DOHH2 (cell line): ENCODE results near the gene PAM.

Experiments used
- H3F3A ChIP-seq: fragments of 200-600 bp; sonication (generic), shearing (Covaris generic); 2 replicates; pipeline ENCODE4 v1.6.0; 2016; ENCODE audit warnings: antibody characterized with exemption, mild to moderate bottlenecking; ENCODE audit not compliant: control insufficient read depth, insufficient read depth
- H3K27ac ChIP-seq: fragments of 200-600 bp; sonication (generic); 2 replicates; pipeline ENCODE4 v1.5.1; 2014; ENCODE audit warnings: low read depth, mild to moderate bottlenecking, low read length, moderate library complexity
- H3K27me3 ChIP-seq: fragments of 200-600 bp; sonication (generic); 2 replicates; pipeline ENCODE4 v1.6.1; 2014; ENCODE audit warnings: mild to moderate bottlenecking, low read length, mixed read lengths; ENCODE audit not compliant: control insufficient read depth
- H3K36me3 ChIP-seq: fragments of 200-600 bp; sonication (generic); 2 replicates; pipeline ENCODE4 v1.6.1; 2014; ENCODE audit warnings: mild to moderate bottlenecking, low read length, moderate library complexity, mixed read lengths; ENCODE audit not compliant: control insufficient read depth
- H3K4me1 ChIP-seq: fragments of 200-600 bp; sonication (generic); 2 replicates; pipeline ENCODE4 v1.6.1; 2014; ENCODE audit warnings: mild to moderate bottlenecking, low read length, mixed read lengths; ENCODE audit not compliant: control insufficient read depth
- H3K4me2 ChIP-seq: fragments of 200-600 bp; sonication (generic); 2 replicates; pipeline ENCODE4 v1.6.0; 2014; ENCODE audit warnings: mild to moderate bottlenecking, low read length, moderate library complexity
- H3K4me3 ChIP-seq: fragments of 200-600 bp; sonication (generic); 2 replicates; pipeline ENCODE4 v1.5.1; 2014; ENCODE audit warnings: mild to moderate bottlenecking, low read length, mixed read lengths
- H3K79me2 ChIP-seq: fragments of 200-600 bp; sonication (generic); 2 replicates; pipeline ENCODE4 v1.6.1; 2014; ENCODE audit warnings: mild to moderate bottlenecking, low read length, mixed read lengths; ENCODE audit not compliant: control insufficient read depth
- H3K9me2 ChIP-seq: fragments of 200-600 bp; sonication (generic); replicated peaks from 2 replicates; pipeline ENCODE4 v1.6.1; 2014; ENCODE audit warnings: mild to moderate bottlenecking, low read length, mixed read lengths; ENCODE audit not compliant: control insufficient read depth
- H3K9me3 ChIP-seq: fragments of 200-600 bp; sonication (generic); 2 replicates; pipeline ENCODE4 v1.6.1; 2014; ENCODE audit warnings: antibody characterized with exemption, low read length, mixed read lengths; ENCODE audit not compliant: control insufficient read depth, insufficient read depth
- H4K20me1 ChIP-seq: fragments of 200-600 bp; sonication (generic); 2 replicates; pipeline ENCODE4 v1.6.0; 2014; ENCODE audit warnings: low read depth, mild to moderate bottlenecking, antibody characterized with exemption, low read length, moderate library complexity; ENCODE audit not compliant: control insufficient read depth, insufficient read depth
- EZH2phosphoT487 ChIP-seq: fragments of 200-600 bp; sonication (generic); IDR thresholded peaks from 2 replicates; pipeline ENCODE4 v1.6.1; 2017; ENCODE audit warnings: borderline replicate concordance, mild to moderate bottlenecking, antibody characterized with exemption, low read length, moderate library complexity, mixed read lengths
- TF ChIP-seq, protein P1 (sequence below): fragments of 200-600 bp; sonication (generic); IDR thresholded peaks from one replicate; pipeline ENCODE4 v1.5.1; 2014; ENCODE audit warnings: antibody characterized with exemption, mild to moderate bottlenecking, low read depth, low read length; ENCODE audit not compliant: poor library complexity, severe bottlenecking

Gene PAM

DNA sequence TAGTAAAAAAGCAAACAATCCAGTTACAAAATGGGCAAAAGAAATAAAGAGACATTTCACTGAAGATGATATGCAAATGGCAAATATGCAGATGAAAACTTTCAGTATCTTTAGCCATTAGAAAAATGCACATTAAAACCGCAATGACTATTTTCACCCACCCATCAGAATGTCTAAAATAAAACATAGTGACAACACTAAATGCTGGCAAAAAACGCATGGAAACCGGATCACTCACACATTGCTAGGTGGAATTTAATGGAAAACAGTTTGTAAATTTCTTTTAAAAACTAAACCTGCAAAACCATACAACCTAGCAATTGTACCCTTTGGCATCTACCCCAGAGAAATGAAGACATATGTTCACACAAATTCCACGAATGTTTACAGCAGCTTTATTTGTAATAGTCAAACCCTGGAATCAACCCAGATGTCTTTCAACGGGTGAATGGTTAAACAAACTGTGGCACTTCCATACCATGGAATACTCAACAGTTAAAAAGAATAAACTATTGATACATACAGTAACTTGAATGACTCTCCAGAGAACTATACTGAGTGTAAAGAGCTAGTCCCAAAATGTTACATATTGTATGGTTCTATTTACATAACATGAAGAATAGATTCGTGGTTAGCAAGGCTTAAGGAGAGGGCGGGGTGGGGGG, 17.2 kb upstream of the PAM start:
- H3F3A ChIP-seq = no peaks in the 10 kb centered on the region
- no peaks in the 10 kb centered on the region for H3K36me3 ChIP-seq
- H3K4me3 ChIP-seq = no peak overlapping the region
- no peaks in the 10 kb centered on the region for H4K20me1 ChIP-seq
- no peak overlapping the region for H3K27ac ChIP-seq
- H3K79me2 ChIP-seq = no peaks in the 10 kb centered on the region
- H3K9me3 ChIP-seq = no peaks in the 10 kb centered on the region
- H3K4me2 ChIP-seq = no peak overlapping the region
- TF ChIP-seq EZH2phosphoT487 = no peak
- TF ChIP-seq, protein P1, sequence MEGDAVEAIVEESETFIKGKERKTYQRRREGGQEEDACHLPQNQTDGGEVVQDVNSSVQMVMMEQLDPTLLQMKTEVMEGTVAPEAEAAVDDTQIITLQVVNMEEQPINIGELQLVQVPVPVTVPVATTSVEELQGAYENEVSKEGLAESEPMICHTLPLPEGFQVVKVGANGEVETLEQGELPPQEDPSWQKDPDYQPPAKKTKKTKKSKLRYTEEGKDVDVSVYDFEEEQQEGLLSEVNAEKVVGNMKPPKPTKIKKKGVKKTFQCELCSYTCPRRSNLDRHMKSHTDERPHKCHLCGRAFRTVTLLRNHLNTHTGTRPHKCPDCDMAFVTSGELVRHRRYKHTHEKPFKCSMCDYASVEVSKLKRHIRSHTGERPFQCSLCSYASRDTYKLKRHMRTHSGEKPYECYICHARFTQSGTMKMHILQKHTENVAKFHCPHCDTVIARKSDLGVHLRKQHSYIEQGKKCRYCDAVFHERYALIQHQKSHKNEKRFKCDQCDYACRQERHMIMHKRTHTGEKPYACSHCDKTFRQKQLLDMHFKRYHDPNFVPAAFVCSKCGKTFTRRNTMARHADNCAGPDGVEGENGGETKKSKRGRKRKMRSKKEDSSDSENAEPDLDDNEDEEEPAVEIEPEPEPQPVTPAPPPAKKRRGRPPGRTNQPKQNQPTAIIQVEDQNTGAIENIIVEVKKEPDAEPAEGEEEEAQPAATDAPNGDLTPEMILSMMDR = no peak
- no peaks in the 10 kb centered on the region for H3K9me2 ChIP-seq
- H3K4me1 ChIP-seq = no peaks in the 10 kb centered on the region
- no peaks in the 10 kb centered on the region for H3K27me3 ChIP-seq

DNA sequence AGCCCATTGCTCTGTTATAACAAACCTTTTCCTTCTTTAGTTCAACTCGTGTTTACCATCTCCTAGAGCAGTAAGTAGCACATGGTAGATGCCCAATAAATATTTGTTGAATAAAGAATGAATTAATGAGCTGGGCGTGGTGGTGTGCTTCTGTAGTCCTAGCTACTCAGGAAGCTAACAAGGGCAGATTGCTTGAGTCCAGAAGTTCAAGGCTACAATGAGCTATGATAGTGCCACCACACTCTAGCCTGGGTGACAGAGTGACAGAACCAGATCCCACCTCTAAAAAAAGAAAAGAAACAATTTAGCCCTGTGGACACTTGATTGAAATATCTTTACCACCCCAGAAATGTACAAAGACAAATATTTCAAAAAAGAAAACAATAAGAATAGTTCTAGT, 14.6 kb upstream of the PAM start:
- Histone ChIP-seq H3K9me3 (no peaks in the 10 kb centered on the region), H3K27me3 (no peaks in the 10 kb centered on the region), H3K4me3 (no peak overlapping the region), H3K79me2 (no peaks in the 10 kb centered on the region), H3K9me2 (no peaks in the 10 kb centered on the region), H3F3A (no peaks in the 10 kb centered on the region), H3K4me2 (no peak overlapping the region), H3K27ac (no peak overlapping the region), H4K20me1 (no peaks in the 10 kb centered on the region), H3K4me1 (no peaks in the 10 kb centered on the region), H3K36me3 (no peaks in the 10 kb centered on the region)
- TF ChIP-seq, protein P1 = no peak
- no peak for TF ChIP-seq EZH2phosphoT487

DNA sequence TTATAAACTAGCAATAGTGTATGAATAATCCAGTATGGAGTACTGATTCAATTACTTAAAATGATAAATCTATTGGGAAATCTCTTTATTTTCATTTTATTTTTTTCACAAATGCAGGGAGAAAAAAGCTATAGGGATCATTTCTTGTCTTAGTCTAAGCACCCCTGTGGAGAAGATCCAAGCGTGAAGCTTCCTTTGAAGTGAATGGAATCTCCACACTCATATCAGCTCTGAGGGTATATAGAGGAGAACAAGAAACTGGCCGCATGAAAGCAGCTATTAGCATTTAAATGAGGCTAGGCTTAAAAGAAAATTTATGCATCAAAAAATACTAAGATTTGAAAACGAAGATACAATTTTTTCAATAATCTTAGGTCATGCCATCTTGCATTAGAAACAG, 12.9 kb upstream of the PAM start:
- Histone ChIP-seq H3F3A (no peaks in the 10 kb centered on the region), H3K4me2 (no peak overlapping the region), H3K9me2 (no peaks in the 10 kb centered on the region), H3K79me2 (no peaks in the 10 kb centered on the region), H3K27ac (no peak overlapping the region), H3K36me3 (no peaks in the 10 kb centered on the region), H3K4me3 (no peak overlapping the region), H3K27me3 (peaks cover 3% of the 10 kb centered on the region; the same call in 1 of the 2 replicates), H4K20me1 (no peaks in the 10 kb centered on the region), H3K9me3 (no peaks in the 10 kb centered on the region), H3K4me1 (peaks cover under 1% of the 10 kb centered on the region; the same call in 1 of the 2 replicates)
- TF ChIP-seq, protein P1 = no peak
- no peak for TF ChIP-seq EZH2phosphoT487
